Measurements from ENCODE around the gene SCGB1D1. TPM values are rescaled to one million over a fixed set of nuclear protein-coding genes. Genes with fewer than 3 reads are reported as not detected.

SCGB1D1 gene
- polyA plus RNA-seq, 2 of the 4 experiments (the other 2 are of a cell fraction), result not detected

GRCh38 chr11:62242021-62242420 lies 52.0 kb downstream of the SCGB1D1 start, which contains the start of gene SCGB1D2:
Gene SCGB1D2, plus strand, starts transcription at chr11:62242239. Its CDS starts 69 bp downstream, at chr11:62242308.
- TF ChIP-seq RARB (CRISPR knock-in tag; IDR thresholded peaks at IDR 0.05) (no peak), ZFP36 (IDR thresholded peaks at IDR 0.05; ENCODE audit: borderline replicate concordance, partially characterized antibody) (no peak), HDAC2 (IDR thresholded peaks at IDR 0.05) (no peak), HOXA7 (CRISPR knock-in tag; IDR thresholded peaks at IDR 0.05) (no peak), CEBPB (IDR thresholded peaks at IDR 0.05) (no peak), CBX8 (IDR thresholded peaks at IDR 0.05) (no peak), ZC3H11A (IDR thresholded peaks at IDR 0.05) (no peak), MAZ (IDR thresholded peaks at IDR 0.05; ENCODE audit: borderline replicate concordance, low read depth, low read length) (no peak), ESRRA (IDR thresholded peaks at IDR 0.05; ENCODE audit: borderline replicate concordance, low read length) (no peak), SMC3 (IDR thresholded peaks at IDR 0.05) (no peak)
- Histone ChIP-seq H3K4me2 (peak within 1 kb of the TSS; percentile 22; the same call in 1 of the 3 replicates), H3K4me3 (no peak within 1 kb of the TSS), H3K9me3 (no peaks in the 10 kb centered on the region; the same call in 2 of the 3 replicates), H3K27ac (no peak within 1 kb of the TSS), H3K4me1 (peaks cover 8% of the 10 kb centered on the region; the same call in 2 of the 3 replicates)
- ATAC-seq (peak; percentile 44 to 62; a peak in 5 of 6 replicates), DNase-seq (ENCODE audit: low read depth in 1 of 2, low spot score in 1 of 2) (peak; percentile 23 to 50), FAIRE-seq (no peak)
- WGBS (ENCODE audit: missing lambda C conversion rate), result 0% methylated on average over 3 of the region's 3 CpGs
- ChIA-PET POLR2A (no interaction called here), CTCF (interaction anchor here (0.9 to 2.9 kb wide), 4 partner anchors 13 to 121 kb away, joined by 3 to 10 read pairs (median 8); no protein-coding TSS in a partner anchor)

Other genes with a start within 250 kb of the SCGB1D1 start
- gene BEST1, start 239.9 kb upstream of the SCGB1D1 start, polyA plus RNA-seq (2011; rRNA removed), result 1.2 and 1.5 TPM in 2 replicates
- gene BEST1, start 239.9 kb upstream of the SCGB1D1 start, polyA plus RNA-seq (2017; fragmentation: RNase III; extraction: RNeasy Plus Mini Kit Qiagen cat#74134 plus additional on column Dnase treatment), result 0.98 to 2.1 TPM (median 1.9 TPM) in 3 replicates
- gene FTH1, start 222.6 kb upstream of the SCGB1D1 start, polyA plus RNA-seq (2011; rRNA removed), result 2,791 and 4,959 TPM in 2 replicates
- 12,354 to 13,747 TPM (median 12,799 TPM) in 3 replicates for gene FTH1, start 222.6 kb upstream of the SCGB1D1 start, polyA plus RNA-seq (2017; fragmentation: RNase III; extraction: RNeasy Plus Mini Kit Qiagen cat#74134 plus additional on column Dnase treatment)
- gene INCENP, start 66.2 kb upstream of the SCGB1D1 start, polyA plus RNA-seq (2011; rRNA removed), result 29.5 and 35.8 TPM in 2 replicates
- gene INCENP, start 66.2 kb upstream of the SCGB1D1 start, polyA plus RNA-seq (2017; fragmentation: RNase III; extraction: RNeasy Plus Mini Kit Qiagen cat#74134 plus additional on column Dnase treatment), result 50.9 to 55.8 TPM (median 52.2 TPM) in 3 replicates
- not detected in 2 replicates for gene SCGB2A1, start 18.5 kb downstream of the SCGB1D1 start, polyA plus RNA-seq (2011; rRNA removed)
- not detected in 3 replicates for gene SCGB2A1, start 18.5 kb downstream of the SCGB1D1 start, polyA plus RNA-seq (2017; fragmentation: RNase III; extraction: RNeasy Plus Mini Kit Qiagen cat#74134 plus additional on column Dnase treatment)
- not detected in 2 replicates for gene SCGB1D2, start 52.0 kb downstream of the SCGB1D1 start, polyA plus RNA-seq (2011; rRNA removed)
- gene SCGB1D2, start 52.0 kb downstream of the SCGB1D1 start, polyA plus RNA-seq (2017; fragmentation: RNase III; extraction: RNeasy Plus Mini Kit Qiagen cat#74134 plus additional on column Dnase treatment), result not detected in 3 replicates
- not detected in 2 replicates for gene SCGB2A2, start 79.9 kb downstream of the SCGB1D1 start, polyA plus RNA-seq (2011; rRNA removed)
- not detected in 3 replicates for gene SCGB2A2, start 79.9 kb downstream of the SCGB1D1 start, polyA plus RNA-seq (2017; fragmentation: RNase III; extraction: RNeasy Plus Mini Kit Qiagen cat#74134 plus additional on column Dnase treatment)
- gene SCGB1D4, start 108.9 kb downstream of the SCGB1D1 start, polyA plus RNA-seq (2011; rRNA removed), result not detected in 2 replicates
- not detected in 3 replicates for gene SCGB1D4, start 108.9 kb downstream of the SCGB1D1 start, polyA plus RNA-seq (2017; fragmentation: RNase III; extraction: RNeasy Plus Mini Kit Qiagen cat#74134 plus additional on column Dnase treatment)
- 13.6 and 19.5 TPM in 2 replicates for gene ASRGL1, start 147.2 kb downstream of the SCGB1D1 start, polyA plus RNA-seq (2011; rRNA removed)
- gene ASRGL1, start 147.2 kb downstream of the SCGB1D1 start, polyA plus RNA-seq (2017; fragmentation: RNase III; extraction: RNeasy Plus Mini Kit Qiagen cat#74134 plus additional on column Dnase treatment), result 12.5 to 13.5 TPM (median 12.7 TPM) in 3 replicates
- gene SCGB1A1, start 228.8 kb downstream of the SCGB1D1 start, polyA plus RNA-seq (2011; rRNA removed), result 0.47 TPM in 1 of 2 replicates, not detected in the other
- not detected in 3 replicates for gene SCGB1A1, start 228.8 kb downstream of the SCGB1D1 start, polyA plus RNA-seq (2017; fragmentation: RNase III; extraction: RNeasy Plus Mini Kit Qiagen cat#74134 plus additional on column Dnase treatment)